ENCODE results near the gene SDSL.

The SDSL gene

DNA sequence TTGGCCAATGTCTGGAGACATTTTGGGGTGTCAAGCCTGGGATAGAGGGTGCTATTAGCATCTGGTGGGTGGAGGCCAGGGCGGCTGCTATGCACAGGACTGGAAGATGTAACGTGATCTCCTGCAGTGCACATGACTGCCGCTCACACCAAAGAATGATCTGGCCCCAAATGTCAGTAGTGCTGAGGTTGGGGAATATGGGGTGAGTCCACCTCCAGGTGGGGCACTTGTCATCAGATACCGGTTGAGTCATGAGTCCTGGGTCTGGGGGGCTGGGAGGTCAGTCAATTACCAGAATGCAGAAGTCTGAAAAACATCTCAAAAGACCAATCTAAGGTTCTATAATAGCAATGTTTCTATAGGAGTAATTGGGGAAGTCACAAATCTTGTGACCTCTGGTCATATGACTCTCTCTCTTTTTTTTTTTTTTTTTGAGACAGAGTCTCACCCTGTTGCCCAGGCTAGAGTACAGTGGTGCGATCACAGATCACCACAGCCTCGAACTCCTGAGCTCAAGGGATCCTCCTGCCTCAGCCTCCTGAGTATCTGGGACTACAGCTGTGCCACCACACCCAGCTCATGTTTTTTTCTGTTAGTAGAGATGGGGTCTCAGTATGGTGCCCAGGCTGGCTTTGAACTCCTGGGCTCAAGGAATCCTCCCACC is 6.0 kb upstream of the SDSL start (continued):
- TF ChIP-seq, protein P1, sequence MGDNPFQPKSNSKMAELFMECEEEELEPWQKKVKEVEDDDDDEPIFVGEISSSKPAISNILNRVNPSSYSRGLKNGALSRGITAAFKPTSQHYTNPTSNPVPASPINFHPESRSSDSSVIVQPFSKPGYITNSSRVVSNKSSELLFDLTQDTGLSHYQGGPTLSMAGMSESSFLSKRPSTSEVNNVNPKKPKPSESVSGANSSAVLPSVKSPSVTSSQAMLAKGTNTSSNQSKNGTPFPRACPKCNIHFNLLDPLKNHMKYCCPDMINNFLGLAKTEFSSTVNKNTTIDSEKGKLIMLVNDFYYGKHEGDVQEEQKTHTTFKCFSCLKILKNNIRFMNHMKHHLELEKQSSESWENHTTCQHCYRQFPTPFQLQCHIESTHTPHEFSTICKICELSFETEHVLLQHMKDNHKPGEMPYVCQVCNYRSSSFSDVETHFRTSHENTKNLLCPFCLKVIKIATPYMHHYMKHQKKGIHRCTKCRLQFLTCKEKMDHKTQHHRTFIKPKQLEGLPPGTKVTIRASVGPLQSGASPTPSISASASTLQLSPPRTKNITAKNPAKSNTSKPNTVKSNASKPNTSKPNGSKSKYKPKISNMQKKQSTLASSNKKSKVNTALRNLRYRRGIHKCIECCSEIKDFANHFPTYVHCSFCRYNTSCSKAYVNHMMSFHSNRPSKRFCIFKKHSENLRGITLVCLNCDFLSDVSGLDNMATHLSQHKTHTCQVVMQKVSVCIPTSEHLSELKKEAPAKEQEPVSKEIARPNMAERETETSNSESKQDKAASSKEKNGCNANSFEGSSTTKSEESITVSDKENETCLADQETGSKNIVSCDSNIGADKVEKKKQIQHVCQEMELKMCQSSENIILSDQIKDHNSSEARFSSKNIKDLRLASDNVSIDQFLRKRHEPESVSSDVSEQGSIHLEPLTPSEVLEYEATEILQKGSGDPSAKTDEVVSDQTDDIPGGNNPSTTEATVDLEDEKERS (tag by site-specific recombination; IDR thresholded peaks at IDR 0.05), result no peak
- TF ChIP-seq, protein P2, sequence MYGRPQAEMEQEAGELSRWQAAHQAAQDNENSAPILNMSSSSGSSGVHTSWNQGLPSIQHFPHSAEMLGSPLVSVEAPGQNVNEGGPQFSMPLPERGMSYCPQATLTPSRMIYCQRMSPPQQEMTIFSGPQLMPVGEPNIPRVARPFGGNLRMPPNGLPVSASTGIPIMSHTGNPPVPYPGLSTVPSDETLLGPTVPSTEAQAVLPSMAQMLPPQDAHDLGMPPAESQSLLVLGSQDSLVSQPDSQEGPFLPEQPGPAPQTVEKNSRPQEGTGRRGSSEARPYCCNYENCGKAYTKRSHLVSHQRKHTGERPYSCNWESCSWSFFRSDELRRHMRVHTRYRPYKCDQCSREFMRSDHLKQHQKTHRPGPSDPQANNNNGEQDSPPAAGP (tag by site-specific recombination; IDR thresholded peaks at IDR 0.05), result no peak
- no peak for TF ChIP-seq ZNF561 (tag by site-specific recombination; IDR thresholded peaks at IDR 0.05; ENCODE audit: borderline replicate concordance)

DNA sequence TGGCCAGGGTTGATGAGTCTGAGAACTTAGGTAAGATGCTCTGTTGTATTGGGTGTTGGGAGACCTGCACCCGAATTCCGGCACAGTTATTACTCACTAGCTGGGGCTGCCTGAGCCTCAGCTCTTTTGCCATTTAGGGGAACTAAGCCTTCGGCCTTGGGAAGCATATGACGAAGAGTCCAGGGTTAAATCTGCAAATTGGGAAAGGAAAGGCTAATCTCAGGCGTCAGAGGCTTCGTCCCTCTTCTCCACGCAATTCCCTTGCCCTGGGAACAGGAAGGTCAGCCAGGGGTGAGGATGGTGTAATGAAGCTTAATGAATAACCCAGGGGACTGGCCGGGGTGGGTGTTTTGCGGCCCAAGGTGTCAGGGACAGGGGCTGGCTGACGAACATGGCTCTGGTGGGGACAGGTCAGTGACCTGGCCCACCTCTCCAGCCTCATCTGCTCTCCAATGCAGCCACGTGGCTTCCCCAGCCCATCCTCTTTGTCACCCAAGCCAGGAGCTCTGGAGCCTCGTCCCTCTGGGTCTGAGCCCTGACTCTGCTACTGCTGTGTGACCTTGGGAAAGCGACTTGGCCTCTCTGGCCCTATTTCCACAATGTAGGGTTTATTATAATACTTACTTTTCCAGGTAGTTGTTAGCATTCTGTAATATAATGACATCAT is 3.8 kb upstream of the SDSL start:
- no peaks in the 10 kb centered on the region for H3K9me3 ChIP-seq (ENCODE audit: control insufficient read depth, insufficient read depth, low read depth, low read length)
- H3K27ac ChIP-seq (ENCODE audit: extremely low read depth, low read depth, low read length), result no peak overlapping the region
- no peaks in the 10 kb centered on the region for H3K36me3 ChIP-seq (ENCODE audit: control insufficient read depth in 2 of 2, insufficient read depth in 1 of 2, low read length in 2 of 2)
- H3K4me1 ChIP-seq (ENCODE audit: control insufficient read depth, insufficient read depth, low read length), result no peaks in the 10 kb centered on the region
- no peak for TF ChIP-seq ZNF266 (tag by site-specific recombination; IDR thresholded peaks at IDR 0.05; ENCODE audit: low read depth)
- no peak for TF ChIP-seq ZNF549 (tag by site-specific recombination; IDR thresholded peaks at IDR 0.05)
- peak; percentile 40; the same call in 1 of the 2 replicates for TF ChIP-seq ZNF768 (tag by site-specific recombination; IDR thresholded peaks at IDR 0.05)
- POLR2A ChIA-PET, result no interaction called here
- CTCF ChIA-PET, result interaction anchor here (1.3 kb wide), 1 partner anchor 59 kb away, joined by 3 read pairs; no protein-coding TSS in a partner anchor
- no peak overlapping the region for H3K4me3 ChIP-seq (ENCODE audit: low read depth, low read length)

DNA sequence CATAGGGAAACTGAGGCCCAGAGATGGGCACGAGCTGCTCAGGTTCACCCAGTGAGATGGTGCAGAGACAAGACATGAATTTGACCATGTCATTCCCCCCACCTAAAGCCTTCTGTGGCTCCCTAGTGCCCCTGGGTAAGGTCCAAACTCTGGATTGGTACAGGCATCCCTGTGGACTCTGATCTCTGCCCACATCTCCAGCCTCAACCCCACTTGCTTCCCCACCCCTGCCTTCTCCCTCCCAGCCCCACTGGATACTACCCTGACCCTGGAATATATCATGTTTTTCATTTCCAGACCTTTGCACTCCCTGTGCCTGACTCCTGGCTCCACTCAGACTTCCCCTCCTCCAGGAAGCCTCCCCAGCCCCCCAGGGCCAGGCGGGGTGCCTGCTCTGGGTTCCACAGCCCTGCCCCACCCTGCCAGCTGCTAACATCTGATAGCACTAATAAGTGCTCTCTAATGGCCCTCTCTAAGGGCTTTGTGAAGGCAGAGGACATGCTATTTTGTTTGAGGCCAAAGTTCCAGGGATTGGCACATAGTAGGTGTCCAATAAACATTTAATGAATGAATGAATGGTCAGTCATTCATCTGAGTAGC is 1.1 kb upstream of the SDSL start:
- Histone ChIP-seq H3K27ac (ENCODE audit: extremely low read depth, low read depth, low read length) (no peak overlapping the region), H3K4me1 (ENCODE audit: control insufficient read depth, insufficient read depth, low read length) (no peaks in the 10 kb centered on the region), H3K9me3 (ENCODE audit: control insufficient read depth, insufficient read depth, low read depth, low read length) (no peaks in the 10 kb centered on the region), H3K4me3 (ENCODE audit: low read depth, low read length) (no peak overlapping the region), H3K36me3 (ENCODE audit: control insufficient read depth in 2 of 2, insufficient read depth in 1 of 2, low read length in 2 of 2) (peaks cover 0 to 4% of the 10 kb centered on the region in 2 experiments; a peak in 1 of 3 replicates)
- CTCF ChIA-PET, result interaction anchor here (0.5 to 1.3 kb wide), 3 partner anchors 17 to 108 kb away, joined by 3 to 8 read pairs (median 4); no protein-coding TSS in a partner anchor
- no peak for TF ChIP-seq ZNF558 (tag by site-specific recombination; IDR thresholded peaks at IDR 0.05)
- TF ChIP-seq, protein P3, sequence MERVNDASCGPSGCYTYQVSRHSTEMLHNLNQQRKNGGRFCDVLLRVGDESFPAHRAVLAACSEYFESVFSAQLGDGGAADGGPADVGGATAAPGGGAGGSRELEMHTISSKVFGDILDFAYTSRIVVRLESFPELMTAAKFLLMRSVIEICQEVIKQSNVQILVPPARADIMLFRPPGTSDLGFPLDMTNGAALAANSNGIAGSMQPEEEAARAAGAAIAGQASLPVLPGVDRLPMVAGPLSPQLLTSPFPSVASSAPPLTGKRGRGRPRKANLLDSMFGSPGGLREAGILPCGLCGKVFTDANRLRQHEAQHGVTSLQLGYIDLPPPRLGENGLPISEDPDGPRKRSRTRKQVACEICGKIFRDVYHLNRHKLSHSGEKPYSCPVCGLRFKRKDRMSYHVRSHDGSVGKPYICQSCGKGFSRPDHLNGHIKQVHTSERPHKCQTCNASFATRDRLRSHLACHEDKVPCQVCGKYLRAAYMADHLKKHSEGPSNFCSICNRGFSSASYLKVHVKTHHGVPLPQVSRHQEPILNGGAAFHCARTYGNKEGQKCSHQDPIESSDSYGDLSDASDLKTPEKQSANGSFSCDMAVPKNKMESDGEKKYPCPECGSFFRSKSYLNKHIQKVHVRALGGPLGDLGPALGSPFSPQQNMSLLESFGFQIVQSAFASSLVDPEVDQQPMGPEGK (tag by site-specific recombination; IDR thresholded peaks at IDR 0.05), result no peak
- TF ChIP-seq KLF1 (tag by site-specific recombination; IDR thresholded peaks at IDR 0.05), result peak; percentile 85
- no peak for TF ChIP-seq GLI4 (tag by site-specific recombination; IDR thresholded peaks at IDR 0.05)
- peak; percentile 76 for TF ChIP-seq ZNF16 (tag by site-specific recombination; IDR thresholded peaks at IDR 0.05; ENCODE audit: low read depth)
- no peak for TF ChIP-seq ZNF501 (tag by site-specific recombination; IDR thresholded peaks at IDR 0.05)
- no peak for TF ChIP-seq ZNF155 (tag by site-specific recombination; IDR thresholded peaks at IDR 0.05)
- TF ChIP-seq, protein P4, sequence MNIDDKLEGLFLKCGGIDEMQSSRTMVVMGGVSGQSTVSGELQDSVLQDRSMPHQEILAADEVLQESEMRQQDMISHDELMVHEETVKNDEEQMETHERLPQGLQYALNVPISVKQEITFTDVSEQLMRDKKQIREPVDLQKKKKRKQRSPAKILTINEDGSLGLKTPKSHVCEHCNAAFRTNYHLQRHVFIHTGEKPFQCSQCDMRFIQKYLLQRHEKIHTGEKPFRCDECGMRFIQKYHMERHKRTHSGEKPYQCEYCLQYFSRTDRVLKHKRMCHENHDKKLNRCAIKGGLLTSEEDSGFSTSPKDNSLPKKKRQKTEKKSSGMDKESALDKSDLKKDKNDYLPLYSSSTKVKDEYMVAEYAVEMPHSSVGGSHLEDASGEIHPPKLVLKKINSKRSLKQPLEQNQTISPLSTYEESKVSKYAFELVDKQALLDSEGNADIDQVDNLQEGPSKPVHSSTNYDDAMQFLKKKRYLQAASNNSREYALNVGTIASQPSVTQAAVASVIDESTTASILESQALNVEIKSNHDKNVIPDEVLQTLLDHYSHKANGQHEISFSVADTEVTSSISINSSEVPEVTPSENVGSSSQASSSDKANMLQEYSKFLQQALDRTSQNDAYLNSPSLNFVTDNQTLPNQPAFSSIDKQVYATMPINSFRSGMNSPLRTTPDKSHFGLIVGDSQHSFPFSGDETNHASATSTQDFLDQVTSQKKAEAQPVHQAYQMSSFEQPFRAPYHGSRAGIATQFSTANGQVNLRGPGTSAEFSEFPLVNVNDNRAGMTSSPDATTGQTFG (tag by site-specific recombination; IDR thresholded peaks at IDR 0.05; ENCODE audit: borderline replicate concordance), result no peak
- TF ChIP-seq SP7 (tag by site-specific recombination; IDR thresholded peaks at IDR 0.05), result no peak
- POLR2A ChIA-PET, result no interaction called here

Measured in HEK293 (cell line).